Progenitor cell of endocrine pancreas (in vitro differentiated cells): ENCODE measurements around the gene BACH2. TPM values are rescaled to one million over a fixed set of nuclear protein-coding genes. Genes with fewer than 3 reads are reported as not detected.
"Not testable (repeated sequence)": the region's sequence is repeated elsewhere in the genome, so short reads cannot be mapped to it uniquely, and the experiment has no call there.

ENCODE experiments used
- DNase-seq: peaks from one replicate; pipeline ENCODE4 v3.0.0; 2021; ENCODE audit warnings: low spot score; ENCODE audit not compliant: unreplicated experiment
- H3K27ac Mint-ChIP-seq: 2 replicates; pipeline ENCODE4 v1.8.0; 2021; ENCODE audit warnings: mild to moderate bottlenecking, moderate library complexity, mixed read lengths
- H3K27me3 Mint-ChIP-seq: 2 replicates; pipeline ENCODE4 v1.8.0; 2021; ENCODE audit warnings: mixed read lengths
- H3K36me3 Mint-ChIP-seq: 2 replicates; pipeline ENCODE4 v1.8.0; 2022; ENCODE audit warnings: mixed read lengths; ENCODE audit not compliant: insufficient read depth
- H3K4me1 Mint-ChIP-seq: 2 replicates; pipeline ENCODE4 v1.8.0; 2021; ENCODE audit warnings: low read depth, mixed read lengths
- H3K4me3 Mint-ChIP-seq: 2 replicates; pipeline ENCODE4 v1.8.0; 2021; ENCODE audit warnings: low read depth, mild to moderate bottlenecking, moderate library complexity, mixed read lengths
- H3K9me3 Mint-ChIP-seq: 2 replicates; pipeline ENCODE4 v1.8.0; 2021; ENCODE audit warnings: low read depth, mixed read lengths
- total RNA-seq: library from RNA; stranded (reverse); gene quantifications from 2 replicates; pipeline ENCODE4 v1.2.1, GENCODE V29; 2021
- TF ChIP-seq, protein P1 (sequence below): fragments of 200-600 bp; sonication (generic); IDR thresholded peaks from one replicate; pipeline ENCODE4 v1.5.0; 2021; ENCODE audit warnings: antibody characterized with exemption, mild to moderate bottlenecking; ENCODE audit not compliant: unreplicated experiment

BACH2 gene
- total RNA-seq, 1 donor from 2014 or later: 11.2 TPM

DNA sequence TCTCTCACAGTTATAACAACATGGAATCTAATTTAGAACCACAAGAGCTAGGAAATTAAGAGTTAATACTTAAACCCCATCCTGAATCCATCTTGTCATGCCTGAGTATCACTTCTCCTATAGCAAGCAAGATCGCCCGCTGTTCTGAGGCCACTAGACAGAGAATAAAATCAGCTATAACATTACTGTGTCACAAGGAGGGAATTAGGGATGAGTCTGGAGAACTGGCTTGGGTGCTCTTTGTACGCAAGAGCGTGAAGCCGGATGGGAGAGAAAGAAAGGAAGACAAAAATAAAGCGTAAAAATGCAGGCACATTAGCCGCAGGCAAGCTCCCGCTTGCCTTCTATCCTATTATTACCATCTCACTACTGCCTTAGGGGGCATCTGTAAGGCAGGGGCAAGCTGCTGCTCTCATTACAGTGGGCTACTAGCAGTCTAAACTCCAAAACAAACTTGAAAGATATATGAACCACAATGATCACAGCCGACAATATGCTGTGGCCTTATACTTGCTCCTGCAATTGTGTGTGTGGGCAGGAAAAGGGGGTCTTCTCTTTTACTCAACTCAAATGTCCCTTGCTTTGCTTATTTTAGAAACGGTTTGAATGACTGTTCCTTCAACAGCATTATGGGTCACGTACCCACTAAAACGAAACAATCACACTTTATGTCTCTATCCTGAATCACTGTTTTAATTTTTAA, 320.5 kb downstream of the BACH2 start:
- Mint-ChIP-seq H3K36me3 (no peaks in the 10 kb centered on the region), H3K4me3 (no peak overlapping the region), H3K27ac (no peak overlapping the region), H3K9me3 (no peaks in the 10 kb centered on the region), H3K27me3 (no peaks in the 10 kb centered on the region), H3K4me1 (no peaks in the 10 kb centered on the region)
- TF ChIP-seq, protein P1, sequence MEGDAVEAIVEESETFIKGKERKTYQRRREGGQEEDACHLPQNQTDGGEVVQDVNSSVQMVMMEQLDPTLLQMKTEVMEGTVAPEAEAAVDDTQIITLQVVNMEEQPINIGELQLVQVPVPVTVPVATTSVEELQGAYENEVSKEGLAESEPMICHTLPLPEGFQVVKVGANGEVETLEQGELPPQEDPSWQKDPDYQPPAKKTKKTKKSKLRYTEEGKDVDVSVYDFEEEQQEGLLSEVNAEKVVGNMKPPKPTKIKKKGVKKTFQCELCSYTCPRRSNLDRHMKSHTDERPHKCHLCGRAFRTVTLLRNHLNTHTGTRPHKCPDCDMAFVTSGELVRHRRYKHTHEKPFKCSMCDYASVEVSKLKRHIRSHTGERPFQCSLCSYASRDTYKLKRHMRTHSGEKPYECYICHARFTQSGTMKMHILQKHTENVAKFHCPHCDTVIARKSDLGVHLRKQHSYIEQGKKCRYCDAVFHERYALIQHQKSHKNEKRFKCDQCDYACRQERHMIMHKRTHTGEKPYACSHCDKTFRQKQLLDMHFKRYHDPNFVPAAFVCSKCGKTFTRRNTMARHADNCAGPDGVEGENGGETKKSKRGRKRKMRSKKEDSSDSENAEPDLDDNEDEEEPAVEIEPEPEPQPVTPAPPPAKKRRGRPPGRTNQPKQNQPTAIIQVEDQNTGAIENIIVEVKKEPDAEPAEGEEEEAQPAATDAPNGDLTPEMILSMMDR: no peak
- DNase-seq: no peak

DNA sequence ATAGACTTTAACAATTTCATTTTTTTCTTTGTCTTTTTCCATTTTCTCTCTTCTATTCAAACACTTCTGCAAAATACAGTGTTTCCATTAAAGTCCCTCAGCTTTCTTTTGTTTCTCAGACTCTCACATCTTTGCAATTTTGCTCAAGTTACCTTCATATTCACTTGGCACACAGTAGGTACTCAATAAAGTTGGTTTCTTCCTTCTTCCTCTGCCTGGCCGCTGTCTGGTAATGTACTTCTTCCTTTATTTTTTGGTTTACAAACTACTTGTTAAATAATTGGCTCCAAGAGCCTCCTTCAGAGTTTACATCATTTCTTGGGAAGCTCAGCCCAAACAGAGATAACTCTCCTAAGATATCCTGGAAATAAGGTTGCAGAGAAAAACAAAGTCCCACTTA, 321.3 kb downstream of the BACH2 start:
- Mint-ChIP-seq H3K4me1 (no peaks in the 10 kb centered on the region), H3K4me3 (no peak overlapping the region), H3K27me3 (no peaks in the 10 kb centered on the region), H3K27ac (no peak overlapping the region), H3K36me3 (no peaks in the 10 kb centered on the region), H3K9me3 (no peaks in the 10 kb centered on the region)
- TF ChIP-seq, protein P1: no peak
- no peak for DNase-seq

DNA sequence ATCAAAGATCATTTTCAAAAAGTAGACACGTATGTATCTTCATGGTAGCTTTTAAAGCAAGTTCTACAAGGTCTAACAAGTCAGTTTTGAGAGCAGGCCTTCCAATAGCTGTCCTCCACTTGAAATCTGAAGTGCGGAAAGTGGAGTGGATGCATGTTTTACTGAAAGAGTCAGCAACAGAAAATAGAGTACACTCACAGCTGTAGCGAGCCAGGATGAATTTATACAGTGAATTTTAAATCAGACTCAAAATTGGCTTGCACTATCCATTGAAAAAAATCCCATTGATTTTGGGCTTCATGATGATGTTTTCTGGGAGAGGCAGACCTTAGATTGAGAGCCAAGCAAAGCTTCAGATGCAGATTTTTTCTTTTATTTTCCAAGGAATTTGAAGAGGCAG, 321.8 kb downstream of the BACH2 start:
- Mint-ChIP-seq H3K27ac (no peak overlapping the region), H3K4me3 (no peak overlapping the region), H3K36me3 (no peaks in the 10 kb centered on the region), H3K4me1 (no peaks in the 10 kb centered on the region), H3K9me3 (no peaks in the 10 kb centered on the region), H3K27me3 (no peaks in the 10 kb centered on the region)
- DNase-seq: no peak
- TF ChIP-seq, protein P1: no peak

DNA sequence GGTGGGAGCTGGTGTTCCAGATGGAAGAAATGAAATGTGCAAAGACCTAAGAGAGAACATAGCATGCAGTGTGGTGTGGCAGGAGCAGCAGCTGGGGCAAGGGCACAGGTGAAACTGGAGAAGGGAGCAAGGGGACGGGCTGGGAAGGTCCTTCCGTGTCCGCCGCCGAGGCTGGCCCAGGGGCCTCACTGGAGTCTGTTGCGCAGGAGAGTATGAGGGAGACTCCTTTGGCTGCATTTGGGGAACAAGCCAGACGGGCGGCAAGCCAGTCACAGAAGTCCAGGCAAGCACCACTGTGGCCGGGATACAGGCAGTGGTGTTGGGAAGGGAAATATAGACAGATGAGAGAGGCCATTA, 324.6 kb downstream of the BACH2 start:
- H3K4me3 Mint-ChIP-seq: no peak overlapping the region
- H3K4me1 Mint-ChIP-seq: no peaks in the 10 kb centered on the region
- no peak for DNase-seq
- no peaks in the 10 kb centered on the region for H3K9me3 Mint-ChIP-seq
- TF ChIP-seq, protein P1: no peak
- H3K36me3 Mint-ChIP-seq: no peaks in the 10 kb centered on the region
- H3K27ac Mint-ChIP-seq: peak overlapping the region; percentile 47
- peaks cover 3% of the 10 kb centered on the region for H3K27me3 Mint-ChIP-seq

DNA sequence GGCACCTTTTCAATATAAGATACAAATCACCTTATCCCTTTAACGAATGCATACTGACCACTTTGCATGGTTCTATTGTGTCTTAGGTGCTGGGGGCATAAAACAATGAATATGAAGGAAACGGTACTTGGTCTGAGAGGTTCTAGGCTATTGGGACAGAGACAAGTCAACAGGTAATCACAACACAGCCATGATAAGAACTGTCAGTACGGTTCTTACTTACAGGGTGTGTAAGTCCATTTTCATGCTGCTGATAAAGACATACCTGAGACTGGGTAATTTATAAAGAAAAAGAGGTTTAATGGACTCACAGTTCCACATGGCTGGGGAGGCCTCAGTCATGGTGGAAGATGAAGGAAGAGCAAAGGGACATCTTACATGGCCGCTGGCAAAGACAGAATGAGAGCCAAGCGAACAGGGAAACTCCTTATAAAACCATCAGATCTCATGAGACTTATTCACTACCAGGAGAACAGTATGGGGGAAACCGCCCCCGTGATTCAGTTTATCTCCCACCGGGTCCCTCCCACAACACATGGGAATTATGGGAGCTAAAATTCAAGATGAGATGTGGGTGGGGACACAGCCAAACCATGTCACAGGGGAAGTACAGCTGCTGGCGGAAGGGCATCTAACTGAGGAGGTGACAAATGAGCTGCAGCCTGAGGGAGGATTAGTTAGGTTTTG, 325.2 kb downstream of the BACH2 start:
- not testable (repeated sequence) for H3K27me3 Mint-ChIP-seq, H3K4me3 Mint-ChIP-seq, DNase-seq, H3K9me3 Mint-ChIP-seq, H3K36me3 Mint-ChIP-seq, H3K4me1 Mint-ChIP-seq
- peak overlapping the region; percentile 47 for H3K27ac Mint-ChIP-seq
